K562 (cell line): Measurements from ENCODE around the gene HIVEP2. TPM values are rescaled to one million over a fixed set of nuclear protein-coding genes. Genes with fewer than 3 reads are reported as not detected.

ENCODE experiments used
- ATAC-seq: fragments of 200-7000 bp; cut with Tn5 transposase; 3 replicates; pipeline ENCODE4 v1.9.1; 2020; ENCODE audit warnings: moderate library complexity
- BruUV-seq: library from RNA; stranded (reverse); fragments of 400-500 nt; replicated peaks from 2 replicates; lab custom pipeline; 2021; lab: Mats Ljungman, UMichigan
- CTCF ChIA-PET: fragments of 300-600 bp; formaldehyde crosslinking; extraction: SDS; loops from one replicate; lab custom pipeline; 2021; ENCODE audit warnings: low intra/inter-chr PET ratio; lab: Yijun Ruan, JAX
- POLR2A ChIA-PET: fragments of 300-600, 350-650 bp; sonication (Branson Sonifier 250); formaldehyde crosslinking; extraction: SDS; loops from one replicate; lab custom pipeline; 2021; ENCODE audit warnings: antibody characterized with exemption, inconsistent platforms; lab: Yijun Ruan, JAX
- DNase-seq, 4 experiments: peaks; one replicate each; pipeline versions ENCODE4 v3.0.0 to v3.0.0-alpha.2; 2011 to 2018; ENCODE audit warnings: low spot score in 3 of 4, mixed read lengths in 3 of 4; ENCODE audit errors: extremely low read depth in 1 of 4
- FAIRE-seq: peaks from 2 replicates; lab custom pipeline; 2011; peaks lifted over from hg19 to GRCh38; lab: Jason Lieb, UNC
- H2AFZ ChIP-seq: 2 replicates; pipeline ENCODE4 v1.6.0; 2011; ENCODE audit warnings: low read depth, low read length, control low read depth, inconsistent platforms
- H3K27ac ChIP-seq: fragments of 200-600 bp; 3 replicates; pipeline ENCODE4 v1.8.0; 2011; ENCODE audit warnings: low read depth, mild to moderate bottlenecking, control low read depth, inconsistent platforms, low read length, moderate library complexity, mixed read lengths; ENCODE audit errors: extremely low read depth
- H3K27me3 ChIP-seq, 2 experiments: fragments of 300-600 bp in 1 of 2; 2 replicates in 1 of 2; 3 replicates in 1 of 2; pipeline versions ENCODE4 v1.6.0 to v1.8.0; 2011; ENCODE audit warnings: inconsistent platforms in 2 of 2, low read length in 2 of 2, mild to moderate bottlenecking in 1 of 2, mixed read lengths in 1 of 2, moderate library complexity in 1 of 2; ENCODE audit not compliant: control insufficient read depth in 2 of 2, insufficient read depth in 2 of 2
- H3K36me3 ChIP-seq: fragments of 300-600 bp; 3 replicates; pipeline ENCODE4 v1.8.0; 2011; ENCODE audit warnings: mild to moderate bottlenecking, low read length, inconsistent platforms; ENCODE audit not compliant: control insufficient read depth, insufficient read depth
- H3K4me1 ChIP-seq, 2 experiments: fragments of 200-600 bp in 1 of 2; replicated peaks in 1 of 2; 2 replicates in 1 of 2; 3 replicates in 1 of 2; pipeline versions ENCODE4 v1.5.1 to v1.8.0; 2011; ENCODE audit warnings: inconsistent platforms in 2 of 2, low read length in 2 of 2, mild to moderate bottlenecking in 1 of 2, mixed read lengths in 1 of 2, moderate library complexity in 1 of 2; ENCODE audit not compliant: control insufficient read depth in 2 of 2, insufficient read depth in 2 of 2
- H3K4me2 ChIP-seq: 2 replicates; pipeline ENCODE4 v1.6.1; 2011; ENCODE audit warnings: low read length, control low read depth, inconsistent platforms, mixed read lengths; ENCODE audit not compliant: insufficient read depth
- H3K4me3 ChIP-seq: fragments of 200-600 bp; sonication (generic), shearing (Covaris generic); 2 replicates; pipeline ENCODE4 v1.5.1; 2016; ENCODE audit warnings: control low read depth, inconsistent platforms
- H3K79me2 ChIP-seq: fragments of 200-600 bp; 3 replicates; pipeline ENCODE4 v1.8.0; 2011; ENCODE audit warnings: low read length, inconsistent platforms; ENCODE audit not compliant: control insufficient read depth, insufficient read depth
- H3K9ac ChIP-seq, 2 experiments: 2 replicates each; pipeline versions ENCODE4 v1.6.0 to v1.6.1; 2011; ENCODE audit warnings: low read depth in 2 of 2, low read length in 2 of 2, control low read depth in 1 of 2, inconsistent platforms in 1 of 2, mild to moderate bottlenecking in 1 of 2, mixed read lengths in 1 of 2; ENCODE audit not compliant: insufficient read depth in 1 of 2
- H3K9me1 ChIP-seq: one replicate; pipeline ENCODE4 v1.6.0; 2011; ENCODE audit warnings: inconsistent platforms, mild to moderate bottlenecking, low read length, moderate library complexity; ENCODE audit not compliant: control insufficient read depth, insufficient read depth
- H3K9me3 ChIP-seq: replicated peaks from 2 replicates; pipeline ENCODE4 v1.5.1; 2011; ENCODE audit warnings: low read depth, low read length, inconsistent platforms; ENCODE audit not compliant: control insufficient read depth, insufficient read depth
- H4K20me1 ChIP-seq: replicated peaks from 2 replicates; pipeline ENCODE4 v1.6.1; 2011; ENCODE audit warnings: low read length, inconsistent platforms, mixed read lengths; ENCODE audit not compliant: control insufficient read depth, insufficient read depth
- BDP1 ChIP-seq: IDR thresholded peaks from 3 replicates; pipeline ENCODE4 v1.6.1; 2011; ENCODE audit not compliant: insufficient read length, insufficient read depth
- CTCF ChIP-seq, 3 experiments: IDR thresholded peaks in 2 of 3; conservative IDR thresholded peaks in 1 of 3; 2 replicates each; pipeline ENCODE4 v1.5.1; 2011 to 2012; ENCODE audit warnings: low read length in 3 of 3, mild to moderate bottlenecking in 3 of 3, control low read depth in 2 of 3, improper control_type of control experiment in 1 of 3, inconsistent platforms in 1 of 3, low read depth in 1 of 3, mixed read lengths in 1 of 3, moderate library complexity in 1 of 3; ENCODE audit not compliant: insufficient read depth in 2 of 3
- ESRRB ChIP-seq: fragments of 250-450 bp; sonication (Bioruptor Pico); IDR thresholded peaks from 2 replicates; pipeline ENCODE4 v1.5.0; 2020; ENCODE audit warnings: mild to moderate bottlenecking, moderate library complexity, borderline replicate concordance
- GTF2A2 ChIP-seq: IDR thresholded peaks from 2 replicates; pipeline ENCODE4 v1.6.1; 2016; ENCODE audit warnings: mild to moderate bottlenecking, missing genetic modification characterization, missing compliant biosample characterization
- HDAC8 ChIP-seq: fragments of 450-650 bp; IDR thresholded peaks from 2 replicates; pipeline ENCODE4 v1.6.1; 2016; ENCODE audit warnings: mild to moderate bottlenecking, missing genetic modification characterization, moderate library complexity, missing compliant biosample characterization
- HEY1 ChIP-seq: fragments of 250-450 bp; sonication (Bioruptor Pico); IDR thresholded peaks from 2 replicates; pipeline ENCODE4 v1.5.0; 2020; ENCODE audit warnings: mild to moderate bottlenecking, moderate library complexity, borderline replicate concordance
- ID3 ChIP-seq, 2 experiments: fragments of 250-450 bp in 1 of 2; fragments of 450-650 bp in 1 of 2; sonication (Bioruptor Pico) in 1 of 2; IDR thresholded peaks; 2 replicates each; pipeline versions ENCODE4 v1.6.1 to v1.8.0; 2016 to 2021; ENCODE audit warnings: mild to moderate bottlenecking in 2 of 2, moderate library complexity in 2 of 2, missing compliant biosample characterization in 1 of 2, missing genetic modification characterization in 1 of 2
- KDM1A ChIP-seq, 2 experiments: fragments of 450-650 bp; IDR thresholded peaks; 2 replicates each; pipeline ENCODE4 v1.6.1; 2016; ENCODE audit warnings: mild to moderate bottlenecking in 2 of 2
- KLF10 ChIP-seq: fragments of 250-450 bp; sonication (Bioruptor Pico); IDR thresholded peaks from 2 replicates; pipeline ENCODE4 v1.6.1; 2021; ENCODE audit warnings: matching md5 sums
- MCM3 ChIP-seq: fragments of 450-650 bp; IDR thresholded peaks from 2 replicates; pipeline ENCODE4 v1.6.1; 2016
- NCOA1 ChIP-seq: fragments of 450-650 bp; IDR thresholded peaks from 2 replicates; pipeline ENCODE4 v1.6.1; 2016; ENCODE audit warnings: low read depth
- NR1H2 ChIP-seq: sonication (generic); formaldehyde crosslinking; IDR thresholded peaks from 2 replicates; pipeline ENCODE4 v1.4.0; 2020; ENCODE audit warnings: mild to moderate bottlenecking, missing genetic modification reagents
- PCBP2 ChIP-seq: fragments of 200-400 bp; formaldehyde crosslinking; IDR thresholded peaks from 2 replicates; pipeline ENCODE4 v1.6.1; 2018; ENCODE audit warnings: low read length, low read depth, mild to moderate bottlenecking, moderate library complexity; ENCODE audit not compliant: poor library complexity, severe bottlenecking
- POLR3G ChIP-seq: IDR thresholded peaks from 2 replicates; pipeline ENCODE4 v1.6.1; 2011; ENCODE audit not compliant: insufficient read length, insufficient replicate concordance; ENCODE audit errors: extremely low read depth
- SUPT5H ChIP-seq: fragments of 450-650 bp; IDR thresholded peaks from 2 replicates; pipeline ENCODE4 v1.6.1; 2016
- TSC22D4 ChIP-seq: fragments of 450-650 bp; IDR thresholded peaks from 2 replicates; pipeline ENCODE4 v1.6.1; 2016; ENCODE audit warnings: missing genetic modification characterization, missing biosample characterization, control low read depth
- ZNF280A ChIP-seq: fragments of 450-650 bp; IDR thresholded peaks from 2 replicates; pipeline ENCODE4 v1.6.1; 2018; ENCODE audit warnings: mild to moderate bottlenecking, low read depth; ENCODE audit not compliant: partially characterized antibody
- ZNF354B ChIP-seq: fragments of 250-450 bp; sonication (Bioruptor Pico); IDR thresholded peaks from 2 replicates; pipeline ENCODE4 v1.4.0; 2020
- ZNF696 ChIP-seq: fragments of 250-450 bp; sonication (Bioruptor Pico); conservative IDR thresholded peaks from 2 replicates; pipeline ENCODE4 v1.4.0; 2020; ENCODE audit warnings: mild to moderate bottlenecking, moderate library complexity
- in situ Hi-C: fragments of 300-500 bp; cut with MboI; formaldehyde crosslinking; loops from 4 replicates; pipeline ENCODE4 v1.15.0; 2018; ENCODE audit warnings: inconsistent platforms, mixed read lengths
- intact Hi-C: fragments of 100-400 bp; cut with micrococcal nuclease; formaldehyde crosslinking; loops from 2 replicates; pipeline ENCODE4 v1.14.2; 2022
- polyA plus RNA-seq, 8 experiments: library from polyadenylated mRNA; depleted of rRNA in 4 of 8; stranded (reverse) in 5 of 8; unstranded in 3 of 8; fragments of >200 nt; fragmentation: Nextera tagmentation in 2 of 8; fragmentation: Illumina TruSeq in 1 of 8; extraction: Ambion mirVana in 2 of 8; extraction: Trizol in 1 of 8; gene quantifications; 2 replicates each; pipeline versions ENCODE4 v1.2.1 to v1.2.3, GENCODE V29; 2011 to 2014; ENCODE audit warnings: inconsistent platforms in 1 of 8, missing spikeins in 1 of 8
- total RNA-seq, 7 experiments: library from RNA; depleted of rRNA in 6 of 7; stranded (reverse); fragments of >200 nt in 6 of 7; fragmentation: Illumina TruSeq in 2 of 7; extraction: Trizol in 2 of 7; gene quantifications; 2 replicates each; pipeline versions ENCODE4 v1.2.1 to v1.2.3, GENCODE V29; 2011 to 2021; ENCODE audit warnings: low replicate concordance in 1 of 7

The HIVEP2 gene
- total and polyA plus RNA-seq, 9 of the 15 experiments (the other 6 are each of a cell fraction or from before 2014, with no cell fraction given) = under 0.01 to 1.2 (median 0.31) TPM

GRCh38 chr6:142732790-142733189, 212.2 kb downstream of the HIVEP2 start:
- CTCF ChIA-PET = no interaction called here

More at GRCh38 chr6:142732790-142733189, 212.2 kb downstream of the HIVEP2 start:
- Histone ChIP-seq H3K4me2 (no peak overlapping the region), H3K4me1 (no peaks in the 10 kb centered on the region), H2AFZ (no peak overlapping the region), H3K79me2 (no peaks in the 10 kb centered on the region), H3K36me3 (no peaks in the 10 kb centered on the region), H3K9me3 (no peaks in the 10 kb centered on the region), H3K27ac (no peak overlapping the region), H3K4me3 (no peak overlapping the region), H3K27me3 (no peaks in the 10 kb centered on the region), H3K9ac (no peak overlapping the region), H3K9me1 (no peaks in the 10 kb centered on the region), H4K20me1 (no peaks in the 10 kb centered on the region)
- ATAC-seq = no peak
- DNase-seq = no peak
- intact Hi-C loops (no loop called here), in situ Hi-C loops (no loop called here)
- no peak for FAIRE-seq
- TF ChIP-seq HDAC8 (tag) = no peak
- no peak for TF ChIP-seq POLR3G
- TF ChIP-seq NCOA1 = no peak
- TF ChIP-seq NR1H2 (CRISPR knock-in tag) = no peak
- no peak for TF ChIP-seq MCM3
- no peak for TF ChIP-seq ZNF696 (CRISPR knock-in tag)
- no peak for TF ChIP-seq SUPT5H
- no peak for TF ChIP-seq ZNF280A
- no peak for TF ChIP-seq KLF10 (CRISPR knock-in tag)
- TF ChIP-seq GTF2A2 (tag) = no peak
- no peak for TF ChIP-seq KDM1A (IDR thresholded peaks at IDR 0.05)
- no peak for TF ChIP-seq ID3 (CRISPR knock-in tag; IDR thresholded peaks at IDR 0.05)
- TF ChIP-seq ID3 (tag; IDR thresholded peaks at IDR 0.05) = no peak
- TF ChIP-seq ESRRB (CRISPR knock-in tag) = no peak
- no peak for TF ChIP-seq TSC22D4 (tag)
- TF ChIP-seq BDP1 = no peak
- TF ChIP-seq PCBP2 = no peak
- TF ChIP-seq CTCF (IDR thresholded peaks at IDR 0.05 in 2 of 3, conservative IDR thresholded peaks at IDR 0.05 in 1 of 3; ENCODE audit: insufficient read depth in 2 of 3, low read depth in 1 of 3, low read length in 3 of 3) = no peak
- no peak for TF ChIP-seq ZNF354B (CRISPR knock-in tag)
- no peak for TF ChIP-seq HEY1 (CRISPR knock-in tag)
- BruUV-seq = no TSS peak
- POLR2A ChIA-PET = no interaction called here
